Measurements from ENCODE around the gene CNST.

Gene CNST

DNA sequence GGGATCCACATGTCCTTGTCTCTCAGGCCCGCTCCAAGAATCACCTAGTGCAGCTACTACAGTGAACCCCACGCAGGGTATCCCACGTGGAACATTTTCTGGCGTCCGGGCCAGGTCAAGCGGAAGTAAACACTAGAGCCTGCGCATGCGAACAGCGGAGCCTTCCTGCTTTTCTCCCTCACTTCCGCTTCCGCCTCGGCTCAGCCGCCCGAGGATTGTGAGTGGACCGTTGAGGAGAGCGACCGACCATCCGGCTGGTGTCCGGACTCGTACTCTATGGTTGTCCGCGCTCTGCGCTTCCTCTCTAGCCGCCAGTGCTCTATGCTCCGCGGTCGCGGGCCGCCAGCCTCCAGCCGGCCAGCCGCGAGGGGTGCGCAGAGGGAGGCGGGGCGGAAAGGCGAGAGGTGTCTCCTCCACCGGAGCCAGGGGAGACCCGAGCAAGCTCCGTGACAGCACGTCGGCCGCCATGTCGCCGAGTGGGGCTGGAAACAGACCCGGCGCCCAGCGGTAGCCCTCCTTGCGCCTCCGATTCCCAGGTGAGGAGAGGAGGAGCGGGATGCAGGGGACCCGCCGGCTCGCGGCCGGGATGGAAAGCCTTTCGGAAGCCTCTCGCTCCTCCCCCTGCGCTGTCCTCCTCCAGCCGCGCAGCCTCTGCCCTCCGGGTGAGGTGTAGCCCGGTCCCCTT lies at the start of gene CNST, which contains the start of gene TFB2M:
CNST (plus strand) TSS at position 329 of the 685 bp plus-strand sequence. CDS start 25,107 bp downstream, outside the sequence.
TFB2M (minus strand) TSS at position 134 of the 685 bp plus-strand sequence; CDS start at position 11, 123 bp downstream.
- H3K27ac ChIP-seq: peak within 1 kb of the TSS; percentile 84
- TF ChIP-seq, protein P1, sequence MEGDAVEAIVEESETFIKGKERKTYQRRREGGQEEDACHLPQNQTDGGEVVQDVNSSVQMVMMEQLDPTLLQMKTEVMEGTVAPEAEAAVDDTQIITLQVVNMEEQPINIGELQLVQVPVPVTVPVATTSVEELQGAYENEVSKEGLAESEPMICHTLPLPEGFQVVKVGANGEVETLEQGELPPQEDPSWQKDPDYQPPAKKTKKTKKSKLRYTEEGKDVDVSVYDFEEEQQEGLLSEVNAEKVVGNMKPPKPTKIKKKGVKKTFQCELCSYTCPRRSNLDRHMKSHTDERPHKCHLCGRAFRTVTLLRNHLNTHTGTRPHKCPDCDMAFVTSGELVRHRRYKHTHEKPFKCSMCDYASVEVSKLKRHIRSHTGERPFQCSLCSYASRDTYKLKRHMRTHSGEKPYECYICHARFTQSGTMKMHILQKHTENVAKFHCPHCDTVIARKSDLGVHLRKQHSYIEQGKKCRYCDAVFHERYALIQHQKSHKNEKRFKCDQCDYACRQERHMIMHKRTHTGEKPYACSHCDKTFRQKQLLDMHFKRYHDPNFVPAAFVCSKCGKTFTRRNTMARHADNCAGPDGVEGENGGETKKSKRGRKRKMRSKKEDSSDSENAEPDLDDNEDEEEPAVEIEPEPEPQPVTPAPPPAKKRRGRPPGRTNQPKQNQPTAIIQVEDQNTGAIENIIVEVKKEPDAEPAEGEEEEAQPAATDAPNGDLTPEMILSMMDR (conservative IDR thresholded peaks at IDR 0.05): no peak
- TF ChIP-seq ZFX (IDR thresholded peaks at IDR 0.05): no peak

DNA sequence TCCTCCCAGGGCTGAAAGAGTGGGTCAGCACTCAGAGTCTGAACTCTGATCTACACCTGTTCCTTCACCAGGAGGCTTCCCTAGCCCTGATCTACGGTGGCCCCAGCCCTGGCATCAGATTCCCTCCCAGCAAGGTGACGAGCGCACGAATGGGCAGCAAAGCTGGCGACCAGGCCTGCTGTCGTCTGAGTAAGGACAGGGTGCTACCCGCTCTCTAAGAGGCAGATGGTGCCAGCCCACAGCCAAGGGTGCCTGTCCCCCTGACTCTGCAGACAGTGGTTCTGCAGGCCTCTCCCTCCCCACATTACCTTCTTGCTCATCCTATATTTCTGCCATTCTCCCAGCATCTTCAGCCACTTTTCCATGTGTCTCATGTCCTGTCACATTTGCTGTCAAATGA lies 48.9 kb upstream of the CNST start:
- H3K27ac ChIP-seq: no peak overlapping the region
- TF ChIP-seq, protein P1 (conservative IDR thresholded peaks at IDR 0.05): no peak
- TF ChIP-seq ZFX (IDR thresholded peaks at IDR 0.05): no peak

DNA sequence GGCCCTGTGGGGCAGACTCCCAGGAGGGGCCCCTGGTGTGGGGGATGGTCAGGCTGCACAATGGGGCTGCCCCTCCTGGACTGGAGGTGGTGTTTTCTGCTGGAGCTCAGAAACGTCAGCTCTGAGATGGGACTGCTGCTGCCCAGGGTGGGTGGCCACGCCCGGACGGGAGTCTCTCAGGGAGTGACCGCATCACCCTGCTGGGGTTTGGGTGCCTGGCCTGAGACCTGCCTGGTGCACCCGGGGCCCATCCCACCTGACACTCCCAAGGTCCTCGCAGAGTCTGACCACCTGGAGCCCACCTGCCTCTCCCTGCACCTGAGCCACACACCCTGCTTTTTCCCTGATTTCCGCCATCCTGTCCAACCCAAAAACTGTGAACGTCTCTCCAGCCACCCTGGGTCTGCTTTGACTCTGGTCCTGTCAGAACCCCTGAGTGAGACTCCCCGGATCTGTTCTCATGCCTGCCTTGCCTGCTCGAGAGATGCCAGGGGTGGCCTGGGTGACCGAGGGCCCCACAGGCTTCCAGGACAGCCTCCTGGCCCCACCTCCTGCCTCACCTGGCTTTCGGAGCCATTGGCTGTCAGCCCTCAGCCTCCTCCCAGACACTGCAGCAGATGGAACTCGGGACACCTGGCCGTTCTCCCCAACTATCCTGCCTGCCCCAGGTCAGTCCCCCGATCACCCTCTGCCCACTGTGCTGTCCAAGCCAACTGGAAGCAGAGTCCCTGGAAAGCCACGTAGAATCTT lies 47.6 kb upstream of the CNST start:
- TF ChIP-seq ZFX (IDR thresholded peaks at IDR 0.05): no peak
- TF ChIP-seq, protein P1 (conservative IDR thresholded peaks at IDR 0.05): no peak
- H3K27ac ChIP-seq: no peak overlapping the region

DNA sequence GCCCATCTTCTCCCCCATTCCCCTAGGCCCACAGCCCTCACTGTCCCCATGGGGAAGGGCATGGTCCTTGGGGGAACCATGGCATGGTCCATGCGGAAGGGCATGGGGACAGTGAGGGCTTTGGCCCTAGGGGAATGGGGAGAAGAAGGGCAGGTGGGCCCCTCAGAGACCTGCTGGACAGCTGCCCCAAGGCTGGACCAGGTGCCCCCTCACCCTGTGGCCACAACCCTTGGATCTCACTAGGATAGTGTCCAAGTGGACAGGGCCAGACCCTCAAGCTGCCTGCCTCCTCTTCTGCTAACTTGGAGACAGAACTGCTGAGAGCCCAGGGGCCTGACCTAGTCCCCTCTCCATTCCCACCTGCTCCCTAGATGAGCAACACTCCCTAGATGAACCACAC lies 46.7 kb upstream of the CNST start:
- H3K27ac ChIP-seq: no peak overlapping the region
- no peak for TF ChIP-seq ZFX (IDR thresholded peaks at IDR 0.05)
- TF ChIP-seq, protein P1 (conservative IDR thresholded peaks at IDR 0.05): no peak

DNA sequence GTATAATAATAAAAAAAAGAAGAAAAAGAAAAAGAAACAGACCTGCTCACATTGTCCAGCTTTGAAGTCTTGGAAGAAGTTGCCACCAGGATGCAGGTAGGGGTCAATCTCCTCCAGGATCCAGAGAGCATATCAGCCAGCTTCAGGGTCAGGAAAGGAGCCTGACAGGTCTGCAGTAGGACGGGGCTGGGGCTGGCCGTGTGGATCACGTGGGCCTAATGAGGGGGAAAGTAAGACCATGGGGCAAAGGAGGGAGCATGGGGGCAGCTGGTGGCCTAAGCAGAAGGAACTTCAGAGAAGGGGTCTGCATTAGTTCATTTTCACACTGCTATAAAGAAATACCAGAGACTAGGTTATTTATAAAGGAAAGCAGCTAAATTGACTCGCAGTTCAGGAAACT lies 39.9 kb upstream of the CNST start:
- H3K27ac ChIP-seq: no peak overlapping the region
- no peak for TF ChIP-seq ZFX (IDR thresholded peaks at IDR 0.05)
- TF ChIP-seq, protein P1 (conservative IDR thresholded peaks at IDR 0.05): no peak

GRCh38 chr1:246526915-246527314 lies 39.3 kb upstream of the CNST start:
- no peak overlapping the region for H3K27ac ChIP-seq
- TF ChIP-seq, protein P1 (conservative IDR thresholded peaks at IDR 0.05): no peak
- no peak for TF ChIP-seq ZFX (IDR thresholded peaks at IDR 0.05)
